Sigmoid colon (tissue), 4 donors: ENCODE results near the gene INTS6.

Source experiments
- EP300 ChIP-seq, 4 donors: sonication (generic); formaldehyde crosslinking; IDR thresholded peaks; one replicate each; pipeline ENCODE4 v1.6.1; 2017; ENCODE audit warnings: antibody characterized with exemption in 4 of 4
- POLR2A ChIP-seq, 2 donors: fragments of 450-650 bp; IDR thresholded peaks; one replicate each; pipeline ENCODE4 v1.6.1; 2016; ENCODE audit warnings: antibody characterized with exemption in 2 of 2, mild to moderate bottlenecking in 2 of 2, moderate library complexity in 2 of 2
- POLR2AphosphoS5 ChIP-seq, 4 donors: sonication (generic); formaldehyde crosslinking; IDR thresholded peaks; one replicate each; pipeline ENCODE4 v1.6.1; 2017; ENCODE audit warnings: antibody characterized with exemption in 4 of 4
- TF ChIP-seq, protein P1 (sequence below), 4 experiments: fragments of 450-650 bp in 3 of 4; fragments of 200-600 bp in 1 of 4; IDR thresholded peaks; one replicate each; pipeline ENCODE4 v1.5.1; 2016 to 2019; ENCODE audit warnings: antibody characterized with exemption in 4 of 4, mild to moderate bottlenecking in 3 of 4, moderate library complexity in 2 of 4

GRCh38 chr13:51396352-51396751 is 56.5 kb downstream of the INTS6 start:
- TF ChIP-seq, protein P1, sequence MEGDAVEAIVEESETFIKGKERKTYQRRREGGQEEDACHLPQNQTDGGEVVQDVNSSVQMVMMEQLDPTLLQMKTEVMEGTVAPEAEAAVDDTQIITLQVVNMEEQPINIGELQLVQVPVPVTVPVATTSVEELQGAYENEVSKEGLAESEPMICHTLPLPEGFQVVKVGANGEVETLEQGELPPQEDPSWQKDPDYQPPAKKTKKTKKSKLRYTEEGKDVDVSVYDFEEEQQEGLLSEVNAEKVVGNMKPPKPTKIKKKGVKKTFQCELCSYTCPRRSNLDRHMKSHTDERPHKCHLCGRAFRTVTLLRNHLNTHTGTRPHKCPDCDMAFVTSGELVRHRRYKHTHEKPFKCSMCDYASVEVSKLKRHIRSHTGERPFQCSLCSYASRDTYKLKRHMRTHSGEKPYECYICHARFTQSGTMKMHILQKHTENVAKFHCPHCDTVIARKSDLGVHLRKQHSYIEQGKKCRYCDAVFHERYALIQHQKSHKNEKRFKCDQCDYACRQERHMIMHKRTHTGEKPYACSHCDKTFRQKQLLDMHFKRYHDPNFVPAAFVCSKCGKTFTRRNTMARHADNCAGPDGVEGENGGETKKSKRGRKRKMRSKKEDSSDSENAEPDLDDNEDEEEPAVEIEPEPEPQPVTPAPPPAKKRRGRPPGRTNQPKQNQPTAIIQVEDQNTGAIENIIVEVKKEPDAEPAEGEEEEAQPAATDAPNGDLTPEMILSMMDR (IDR thresholded peaks at IDR 0.05), result no peak
- no peak for TF ChIP-seq POLR2AphosphoS5 (IDR thresholded peaks at IDR 0.05)
- TF ChIP-seq POLR2A (IDR thresholded peaks at IDR 0.05), result no peak
- no peak for TF ChIP-seq EP300 (IDR thresholded peaks at IDR 0.05)
